T-cell (primary cell): ENCODE results near the gene TP63. TPM values are rescaled to one million over a fixed set of nuclear protein-coding genes. Genes with fewer than 3 reads are reported as not detected.
"Not testable (repeated sequence)": the region's sequence is repeated elsewhere in the genome, so short reads cannot be mapped to it uniquely, and the experiment has no call there.

ENCODE experiments used
- ATAC-seq, 4 experiments: fragments of 200-7000 bp in 3 of 4; fragments of 150-1000 bp in 1 of 4; cut with Tn5 transposase; replicated peaks in 1 of 4; 1 replicate in 3 of 4; 2 replicates in 1 of 4; pipeline ENCODE4 v1.10.0; 2021; ENCODE audit warnings: moderate library complexity in 3 of 4, mild to moderate bottlenecking in 2 of 4, moderate number of reproducible peaks in 1 of 4
- CTCF ChIA-PET, 2 donors: fragments of 300-600 bp; sonication (Branson Sonifier 250); formaldehyde crosslinking; loops; one replicate each; lab custom pipeline; 2022; ENCODE audit warnings: antibody characterized with exemption in 2 of 2; lab: Charles Lee
- POLR2A ChIA-PET, 2 donors: fragments of 300-600 bp; sonication (Branson Sonifier 250); formaldehyde crosslinking; loops; one replicate each; lab custom pipeline; 2022; ENCODE audit warnings: antibody characterized with exemption in 2 of 2; lab: Charles Lee
- DNase-seq, 35 experiments: peaks; one replicate each; pipeline versions ENCODE4 v3.0.0 to v3.0.0-alpha.2; 2013 to 2023
- H3K27ac ChIP-seq: one replicate; pipeline ENCODE4 v1.5.1; 2013; ENCODE audit warnings: low read length
- H3K27me3 ChIP-seq, 2 experiments: replicated peaks in 1 of 2; 1 replicate in 1 of 2; 2 replicates in 1 of 2; pipeline versions ENCODE4 v1.6.1 to v1.7.0; 2013; ENCODE audit warnings: low read length in 1 of 2, mixed read lengths in 1 of 2; ENCODE audit not compliant: control insufficient read depth in 2 of 2, insufficient read depth in 2 of 2; ENCODE audit errors: extremely low read depth in 1 of 2
- H3K36me3 ChIP-seq, 2 donors: 1 replicate in 1 of 2; 2 replicates in 1 of 2; pipeline versions ENCODE4 v1.6.1 to v1.7.0; 2013; ENCODE audit warnings: low read length in 1 of 2; ENCODE audit not compliant: control insufficient read depth in 2 of 2, insufficient read depth in 1 of 2; ENCODE audit errors: extremely low read depth in 1 of 2
- H3K4me1 ChIP-seq, 2 experiments: 1 replicate in 1 of 2; 2 replicates in 1 of 2; pipeline versions ENCODE4 v1.6.1 to v1.7.0; 2013; ENCODE audit warnings: low read length in 2 of 2, mixed read lengths in 1 of 2; ENCODE audit not compliant: insufficient read depth in 2 of 2, control insufficient read depth in 1 of 2; ENCODE audit errors: extremely low read depth in 1 of 2
- H3K4me3 ChIP-seq, 2 donors: 1 replicate in 1 of 2; 2 replicates in 1 of 2; pipeline versions ENCODE4 v1.5.1 to v1.7.0; 2013; ENCODE audit warnings: mild to moderate bottlenecking in 2 of 2, low read length in 1 of 2, moderate library complexity in 1 of 2; ENCODE audit not compliant: control insufficient read depth in 1 of 2; ENCODE audit errors: extremely low read depth in 1 of 2
- H3K9me3 ChIP-seq: 2 replicates; pipeline ENCODE4 v1.7.0; 2013
- H3K27ac Mint-ChIP-seq, 2 donors: one replicate each; pipeline ENCODE4 v1.8.0; 2020 to 2021; ENCODE audit warnings: mild to moderate bottlenecking in 2 of 2, mixed read lengths in 2 of 2
- H3K27me3 Mint-ChIP-seq, 2 donors: one replicate each; pipeline ENCODE4 v1.8.0; 2021 to 2022; ENCODE audit warnings: mixed read lengths in 2 of 2
- H3K36me3 Mint-ChIP-seq: one replicate; pipeline ENCODE4 v1.8.0; 2021; ENCODE audit warnings: mixed read lengths
- H3K4me1 Mint-ChIP-seq, 3 donors: one replicate each; pipeline ENCODE4 v1.8.0; 2020 to 2022; ENCODE audit warnings: mixed read lengths in 3 of 3, mild to moderate bottlenecking in 1 of 3
- H3K4me3 Mint-ChIP-seq, 3 donors: one replicate each; pipeline ENCODE4 v1.8.0; 2020 to 2022; ENCODE audit warnings: mild to moderate bottlenecking in 3 of 3, mixed read lengths in 3 of 3, moderate library complexity in 3 of 3
- H3K9me3 Mint-ChIP-seq, 3 donors: one replicate each; pipeline ENCODE4 v1.8.0; 2020 to 2022; ENCODE audit warnings: mixed read lengths in 3 of 3
- WGBS: methylation state at CpG from one replicate; pipeline ENCODE4 v1.1.5; 2013; ENCODE audit warnings: missing lambda C conversion rate; ENCODE audit not compliant: insufficient coverage; 5-methylcytosine and 5-hydroxymethylcytosine counted together
- total RNA-seq, 35 experiments: library from RNA in 6 of 35; stranded (reverse) in 6 of 35; fragments of 120-200 nt in 1 of 35; gene quantifications; one replicate each; pipeline versions ENCODE4 v1.2.1 to v1.2.4 and lab custom pipeline; 2013 to 2026

Gene TP63
- total RNA-seq, 5 donors from 2014 or later (not counting 1 experiment from before 2014, with no cell fraction given): 0.35 to 0.75 (median 0.62) TPM; not detected in 1

DNA sequence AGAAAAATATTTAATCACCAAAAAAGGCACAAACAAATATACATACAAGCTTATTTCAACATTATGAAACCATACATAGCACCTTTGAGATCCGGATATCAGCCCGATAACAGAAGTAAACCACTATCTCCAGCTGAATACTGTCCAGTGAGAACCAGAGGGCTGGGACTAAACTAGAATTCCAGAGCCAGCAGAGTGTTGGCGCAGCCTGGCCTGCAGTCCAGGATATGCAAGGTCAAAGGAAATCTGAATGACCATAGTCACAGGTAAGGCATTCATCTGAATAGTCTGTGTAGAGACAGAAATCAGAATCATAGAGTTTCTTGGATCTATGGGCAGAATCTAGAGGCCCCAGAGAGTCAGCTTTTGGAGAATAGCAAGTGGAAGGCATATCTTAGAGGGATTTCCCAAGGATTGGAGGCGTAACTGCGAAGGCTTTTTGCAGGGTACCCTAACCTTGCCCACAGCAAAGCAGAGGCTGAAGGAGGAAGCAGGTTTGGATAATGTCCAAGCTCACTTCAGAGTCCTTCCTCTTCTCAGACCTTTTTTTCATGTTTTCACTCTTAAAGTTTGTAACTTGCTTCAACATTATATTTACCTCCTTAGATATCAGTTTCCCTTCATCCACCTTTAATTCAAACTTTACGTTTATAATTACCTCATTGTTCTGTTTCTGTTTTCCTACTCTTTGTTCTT lies 32.5 kb upstream of the TP63 start:
- no peaks in the 10 kb centered on the region for H3K27me3 Mint-ChIP-seq
- H3K27me3 ChIP-seq: no peaks in the 10 kb centered on the region
- ATAC-seq (no peak), DNase-seq (no peak)
- H3K9me3 ChIP-seq: no peaks in the 10 kb centered on the region
- no peaks in the 10 kb centered on the region for H3K4me1 ChIP-seq
- H3K4me3 Mint-ChIP-seq: no peak overlapping the region
- POLR2A ChIA-PET: interaction anchor here in 1 of 2 donors (0.6 kb wide), 1 partner anchor 88 kb away, joined by 5 read pairs; no protein-coding TSS in a partner anchor
- H3K9me3 Mint-ChIP-seq: no peaks in the 10 kb centered on the region
- H3K36me3 ChIP-seq: no peaks in the 10 kb centered on the region
- H3K4me3 ChIP-seq: no peak overlapping the region
- peaks cover 0 to 3% (median 2%) of the 10 kb centered on the region in 3 donors for H3K4me1 Mint-ChIP-seq
- no peaks in the 10 kb centered on the region for H3K36me3 Mint-ChIP-seq
- no peak overlapping the region for H3K27ac ChIP-seq
- CTCF ChIA-PET: no interaction called here
- no peak overlapping the region for H3K27ac Mint-ChIP-seq
- WGBS: 86% methylated on average over 3 of the region's 6 CpGs

DNA sequence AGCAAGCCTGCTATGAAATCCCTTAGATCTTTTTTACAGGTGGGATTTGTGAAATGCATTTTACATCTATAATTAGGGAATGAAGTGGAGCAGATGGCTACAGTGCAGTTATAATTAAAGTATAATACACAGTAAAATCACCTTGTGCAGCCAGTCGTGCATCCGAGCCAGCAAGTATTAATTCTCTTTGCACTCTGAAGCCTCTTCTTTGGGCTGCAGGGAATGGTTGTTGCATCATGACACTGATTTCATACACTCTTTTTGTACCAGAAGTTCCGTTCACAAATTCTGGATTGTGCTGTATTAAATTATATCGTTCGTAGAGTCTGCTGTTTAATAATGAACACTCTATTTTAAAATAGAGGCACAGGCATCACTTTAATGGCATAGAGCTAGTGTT lies 28.7 kb upstream of the TP63 start:
- Mint-ChIP-seq H3K4me1 (peaks cover 0 to 3% (median 2%) of the 10 kb centered on the region in 3 donors), H3K27ac (no peak overlapping the region), H3K27me3 (no peaks in the 10 kb centered on the region), H3K36me3 (peaks cover 6% of the 10 kb centered on the region), H3K4me3 (no peak overlapping the region), H3K9me3 (peaks cover 0 to 12% (median 9%) of the 10 kb centered on the region in 3 donors)
- no peaks in the 10 kb centered on the region for H3K9me3 ChIP-seq
- CTCF ChIA-PET: no interaction called here
- H3K36me3 ChIP-seq: no peaks in the 10 kb centered on the region
- ATAC-seq (no peak), DNase-seq (no peak)
- WGBS: no CpG with 5 or more reads among the region's 5 CpGs
- no peaks in the 10 kb centered on the region for H3K4me1 ChIP-seq
- no peak overlapping the region for H3K4me3 ChIP-seq
- H3K27ac ChIP-seq: no peak overlapping the region
- POLR2A ChIA-PET: no interaction called here
- H3K27me3 ChIP-seq: no peaks in the 10 kb centered on the region

DNA sequence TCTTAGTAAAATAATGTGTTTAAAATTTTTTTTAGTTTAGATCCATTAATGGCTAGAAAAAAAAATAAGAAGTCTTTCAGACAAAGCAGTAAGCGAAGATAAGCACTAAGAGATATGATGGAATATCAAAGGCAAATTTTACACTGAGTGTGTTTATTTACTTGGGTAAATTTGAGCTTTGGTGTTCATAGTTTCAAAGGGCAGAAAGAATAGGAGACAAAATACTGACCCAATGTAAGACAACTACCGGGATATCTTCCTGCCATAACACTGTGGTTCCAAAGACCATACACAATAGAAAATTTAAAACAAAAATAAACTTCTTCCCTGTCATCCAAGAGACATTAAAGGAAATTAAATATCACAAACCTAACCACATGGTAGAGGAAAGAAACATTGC lies 25.5 kb upstream of the TP63 start:
- WGBS: no CpG with 5 or more reads among the region's 2 CpGs
- H3K4me3 Mint-ChIP-seq: no peak overlapping the region
- H3K4me1 Mint-ChIP-seq: no peaks in the 10 kb centered on the region

DNA sequence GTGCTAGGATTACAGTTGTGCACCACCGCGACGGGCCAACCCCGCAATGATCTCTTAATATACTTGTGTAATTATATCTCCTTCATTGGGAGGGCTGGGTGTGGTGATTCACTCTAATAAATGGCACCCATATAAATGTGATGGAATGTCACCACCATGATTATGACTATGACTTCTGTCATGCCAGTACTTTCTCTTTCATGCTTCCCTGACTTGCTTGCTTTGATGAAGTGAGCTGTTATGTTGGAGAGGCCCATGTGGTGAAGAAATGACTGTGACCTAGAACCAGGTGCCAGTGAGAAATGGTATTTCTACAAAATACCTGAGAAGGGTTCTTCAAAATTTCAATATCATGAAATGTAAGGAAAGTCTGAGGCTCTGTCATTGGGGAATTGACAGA lies 24.4 kb upstream of the TP63 start:
- Mint-ChIP-seq H3K4me1 (no peaks in the 10 kb centered on the region), H3K27ac (no peak overlapping the region), H3K36me3 (peaks cover 6% of the 10 kb centered on the region), H3K27me3 (no peaks in the 10 kb centered on the region), H3K4me3 (no peak overlapping the region), H3K9me3 (peaks cover 13 to 18% (median 16%) of the 10 kb centered on the region in 3 donors)
- H3K27me3 ChIP-seq: no peaks in the 10 kb centered on the region
- ChIA-PET CTCF (interaction anchor here in 1 of 2 donors (0.5 kb wide), 1 partner anchor 1847 kb away, joined by 3 read pairs; no protein-coding TSS in a partner anchor), POLR2A (no interaction called here)
- DNase-seq (no peak), ATAC-seq (no peak)
- no CpG with 5 or more reads among the region's 4 CpGs for WGBS
- H3K9me3 ChIP-seq: no peaks in the 10 kb centered on the region
- H3K4me3 ChIP-seq: no peak overlapping the region
- H3K36me3 ChIP-seq: no peaks in the 10 kb centered on the region
- no peak overlapping the region for H3K27ac ChIP-seq
- no peaks in the 10 kb centered on the region for H3K4me1 ChIP-seq

More for the DNA sequence above, 25.5 kb upstream of the TP63 start:
- CTCF ChIA-PET: no interaction called here
- no peak for ATAC-seq
- no peak overlapping the region for H3K27ac Mint-ChIP-seq
- Histone ChIP-seq H3K27ac (no peak overlapping the region), H3K27me3 (no peaks in the 10 kb centered on the region), H3K9me3 (no peaks in the 10 kb centered on the region), H3K4me1 (no peaks in the 10 kb centered on the region), H3K4me3 (no peak overlapping the region), H3K36me3 (no peaks in the 10 kb centered on the region)
- no peaks in the 10 kb centered on the region for H3K27me3 Mint-ChIP-seq
- DNase-seq: no peak
- peaks cover 6% of the 10 kb centered on the region for H3K36me3 Mint-ChIP-seq
- H3K9me3 Mint-ChIP-seq: peaks cover 6 to 18% (median 15%) of the 10 kb centered on the region in 3 donors
- POLR2A ChIA-PET: no interaction called here

- H3K27me3 ChIP-seq, H3K4me3 ChIP-seq, H3K36me3 ChIP-seq, DNase-seq, H3K4me1 Mint-ChIP-seq, ATAC-seq, POLR2A ChIA-PET, H3K27ac ChIP-seq, H3K4me1 ChIP-seq, H3K36me3 Mint-ChIP-seq, H3K4me3 Mint-ChIP-seq, CTCF ChIA-PET, H3K27ac Mint-ChIP-seq, H3K9me3 ChIP-seq, H3K27me3 Mint-ChIP-seq: not testable (repeated sequence)
- WGBS: 71% methylated on average over 2 of the region's 2 CpGs
- H3K9me3 Mint-ChIP-seq: peaks cover 6 to 15% (median 9%) of the 10 kb centered on the region in 3 donors
These were observed 18.5 kb upstream of the TP63 start for GRCh38 chr3:189612641-189613040.

DNA sequence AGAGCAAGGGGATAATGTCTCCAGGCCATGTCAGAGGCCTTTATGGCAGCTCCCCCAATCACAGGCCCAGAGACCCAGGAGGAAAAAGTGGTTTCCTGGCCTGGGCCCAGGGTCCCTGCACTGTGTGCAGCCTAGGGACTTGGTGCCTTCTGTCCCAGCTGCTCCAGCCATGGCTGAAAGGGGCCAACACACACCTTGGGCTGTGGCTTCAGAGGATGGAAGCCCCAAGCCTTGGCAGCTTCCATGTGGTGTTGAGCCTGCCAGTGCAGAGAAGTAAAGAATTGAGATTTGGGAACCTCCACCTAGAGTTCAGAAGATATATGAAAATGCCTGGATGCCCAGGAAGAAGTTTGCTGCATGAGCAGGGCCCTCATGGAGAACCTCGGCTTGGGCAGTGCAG lies 18.1 kb upstream of the TP63 start:
- Mint-ChIP-seq H3K27ac (no peak overlapping the region), H3K9me3 (peaks cover 6 to 15% (median 9%) of the 10 kb centered on the region in 3 donors)

More for the DNA sequence above, 18.1 kb upstream of the TP63 start:
- Mint-ChIP-seq H3K36me3 (no peaks in the 10 kb centered on the region), H3K27me3 (no peaks in the 10 kb centered on the region), H3K4me3 (no peak overlapping the region), H3K4me1 (no peaks in the 10 kb centered on the region)
- CTCF ChIA-PET: no interaction called here
- no peak for DNase-seq
- H3K9me3 ChIP-seq: no peaks in the 10 kb centered on the region
- H3K4me1 ChIP-seq: no peaks in the 10 kb centered on the region
- POLR2A ChIA-PET: no interaction called here
- no peak overlapping the region for H3K4me3 ChIP-seq
- H3K27ac ChIP-seq: no peak overlapping the region
- no peaks in the 10 kb centered on the region for H3K36me3 ChIP-seq
- ATAC-seq: no peak
- no peaks in the 10 kb centered on the region for H3K27me3 ChIP-seq
- WGBS: no CpG with 5 or more reads among the region's 1 CpG
